HG03575 (cell line): ENCODE measurements around the gene IER5L.
"Not testable (repeated sequence)": the region's sequence is repeated elsewhere in the genome, so short reads cannot be mapped to it uniquely, and the experiment has no call there.

Experiments
- ATAC-seq: cut with Tn5 transposase; IDR thresholded peaks from one replicate; pipeline ENCODE4 v1.9.1; 2021; ENCODE audit not compliant: unreplicated experiment, insufficient number of reproducible peaks, low FRiP score; ENCODE audit errors: extremely low read depth

The IER5L gene

GRCh38 chr9:129130271-129130670, 47.8 kb downstream of the IER5L start:
- ATAC-seq, result not testable (repeated sequence)

GRCh38 chr9:129128689-129129088, 49.4 kb downstream of the IER5L start:
- no peak for ATAC-seq

GRCh38 chr9:129126749-129127618, 51.1 kb downstream of the IER5L start:
- ATAC-seq, result no peak
